ENCODE measurements around the gene DES.

The DES gene

GRCh38 chr2:219441451-219442255, 23.5 kb downstream of the DES start:
- DNase-seq, result peak; percentile 22

- DNase-seq, result no peak
These were observed 24.3 kb downstream of the DES start for GRCh38 chr2:219442256-219443015.

DNA sequence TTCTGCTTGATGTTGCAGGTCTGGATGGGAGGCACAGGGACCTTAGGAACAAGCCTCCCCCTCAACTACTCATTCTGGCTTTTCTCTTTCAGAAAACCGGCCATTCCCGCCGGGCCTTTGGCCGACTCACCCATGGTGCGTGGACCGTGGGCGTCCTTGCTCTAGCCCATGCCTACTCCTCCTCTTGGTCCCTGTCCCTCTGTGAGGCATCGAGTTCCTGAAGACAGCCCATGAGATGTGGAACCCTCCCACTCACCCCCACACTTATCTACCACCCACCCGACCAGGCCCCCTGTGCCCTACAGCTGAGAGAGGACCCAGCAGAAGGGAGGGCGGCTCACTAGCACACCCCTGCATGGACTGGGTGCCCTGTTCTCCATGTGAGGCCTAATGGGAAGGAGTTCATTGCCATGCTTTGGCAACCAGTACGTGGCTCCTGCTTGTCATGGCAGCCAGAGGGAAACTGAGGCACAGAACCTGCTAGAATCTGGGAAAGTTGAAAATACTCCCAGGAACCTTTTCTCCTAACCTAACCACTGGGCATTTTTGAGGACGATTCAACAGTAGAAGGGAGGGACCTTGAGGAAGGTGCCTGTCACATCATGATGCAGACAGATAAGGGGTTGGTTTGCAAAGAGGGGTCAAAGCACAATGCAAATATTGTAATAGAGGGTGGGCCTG, 25.0 kb downstream of the DES start:
- no peak for DNase-seq

DNA sequence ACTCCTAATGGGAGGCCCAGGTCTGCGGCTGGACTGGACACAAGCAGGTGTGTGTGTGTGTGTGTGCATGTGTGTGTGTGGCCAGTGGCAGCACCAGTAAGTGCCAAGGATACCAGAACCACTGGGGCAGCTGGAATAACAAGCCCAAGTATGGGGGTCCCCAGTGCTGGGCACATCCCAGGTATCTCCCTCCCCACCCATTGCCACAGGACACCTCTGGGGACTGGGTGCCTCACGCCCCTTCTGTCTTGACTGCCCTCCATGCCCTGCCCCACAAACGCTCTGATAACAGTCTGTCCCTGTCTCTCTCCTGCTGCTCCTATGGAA, 25.5 kb downstream of the DES start:
- DNase-seq, result no peak

- DNase-seq, result no peak
These were observed 26.5 kb downstream of the DES start for GRCh38 chr2:219444566-219445091.

- no peak for DNase-seq
These were observed 27.1 kb downstream of the DES start for GRCh38 chr2:219445220-219445640.

GRCh38 chr2:219446101-219446504, 27.9 kb downstream of the DES start:
- DNase-seq, result peak; percentile 31

DNA sequence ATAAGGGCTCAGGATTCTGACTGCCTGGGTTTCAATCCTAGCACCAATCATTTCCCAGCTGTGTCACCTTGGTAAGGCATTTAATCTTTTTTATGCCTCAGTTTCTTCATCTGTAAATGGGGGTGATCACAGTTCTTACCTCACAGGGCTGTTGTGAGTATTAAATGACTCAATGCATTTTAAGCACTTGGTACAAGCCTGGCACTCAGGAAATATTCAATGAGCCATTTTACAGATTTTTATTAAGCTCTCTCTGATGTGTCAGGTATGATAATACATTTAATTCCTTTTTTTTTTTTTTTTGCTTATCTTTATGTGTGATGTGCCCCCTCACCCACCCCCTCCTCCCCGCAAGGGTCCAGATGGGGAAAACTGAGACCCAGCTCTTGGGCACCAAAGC, 28.5 kb downstream of the DES start:
- no peak for DNase-seq

DNA sequence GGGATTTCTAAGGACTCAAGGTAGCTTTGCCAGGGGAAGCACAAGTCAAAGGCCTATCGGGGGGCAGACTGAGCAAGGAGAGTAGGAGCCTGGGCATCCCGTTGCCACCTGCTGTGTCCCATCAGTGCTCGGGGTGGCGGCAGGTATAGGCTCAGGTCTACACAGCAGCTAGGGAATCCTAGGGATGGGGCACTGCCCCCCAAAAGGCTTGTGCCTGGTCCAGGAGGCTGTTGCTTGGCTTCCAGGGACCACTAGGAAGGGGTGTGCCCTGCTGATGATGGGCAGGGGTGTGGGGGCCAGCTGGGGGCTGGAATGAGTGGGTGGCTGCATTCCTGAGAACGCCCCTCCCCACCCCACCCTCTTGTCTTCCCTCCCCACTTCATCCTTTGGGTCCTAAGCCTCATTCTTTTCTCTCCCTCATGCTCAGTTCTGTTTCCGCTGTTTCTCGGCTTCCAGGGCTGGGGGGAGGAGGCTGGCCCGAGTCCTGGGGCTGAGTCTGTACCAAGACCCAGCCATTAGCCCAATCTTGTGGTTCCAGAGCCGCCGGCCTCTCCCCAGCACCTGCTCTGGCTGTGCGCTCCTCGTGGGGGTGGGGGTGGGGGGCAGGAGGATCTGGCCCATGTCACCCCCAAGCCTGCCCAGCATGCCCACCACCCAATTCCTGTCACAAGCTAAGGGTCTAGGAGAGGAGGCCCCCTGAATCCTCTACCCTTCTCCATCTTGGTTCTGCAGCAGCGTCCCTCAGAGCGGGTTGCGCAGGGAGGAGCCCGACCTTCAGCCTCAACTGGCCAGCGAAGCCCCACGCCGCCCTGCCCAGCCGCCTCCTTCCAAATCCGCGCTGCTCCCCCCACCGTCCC, 29.3 kb downstream of the DES start:
- DNase-seq, result no peak

GRCh38 chr2:219448099-219448775, 30.1 kb downstream of the DES start:
- DNase-seq, result no peak

DNA sequence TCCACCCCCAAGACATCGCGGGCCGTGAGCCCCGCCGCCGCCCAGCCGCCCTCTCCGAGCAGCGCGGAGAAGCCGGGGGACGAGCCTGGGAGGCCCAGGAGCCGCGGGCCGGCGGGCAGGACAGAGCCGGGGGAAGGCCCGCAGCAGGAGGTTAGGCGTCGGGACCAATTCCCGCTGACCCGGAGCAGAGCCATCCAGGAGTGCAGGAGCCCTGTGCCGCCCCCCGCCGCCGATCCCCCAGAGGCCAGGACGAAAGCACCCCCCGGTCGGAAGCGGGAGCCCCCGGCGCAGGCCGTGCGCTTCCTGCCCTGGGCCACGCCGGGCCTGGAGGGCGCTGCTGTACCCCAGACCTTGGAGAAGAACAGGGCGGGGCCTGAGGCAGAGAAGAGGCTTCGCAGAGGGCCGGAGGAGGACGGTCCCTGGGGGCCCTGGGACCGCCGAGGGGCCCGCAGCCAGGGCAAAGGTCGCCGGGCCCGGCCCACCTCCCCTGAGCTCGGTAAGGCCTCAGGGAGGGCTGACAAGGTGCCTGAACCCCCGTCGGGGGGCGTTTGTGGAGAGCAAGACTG, 30.7 kb downstream of the DES start:
- DNase-seq, result no peak

DNA sequence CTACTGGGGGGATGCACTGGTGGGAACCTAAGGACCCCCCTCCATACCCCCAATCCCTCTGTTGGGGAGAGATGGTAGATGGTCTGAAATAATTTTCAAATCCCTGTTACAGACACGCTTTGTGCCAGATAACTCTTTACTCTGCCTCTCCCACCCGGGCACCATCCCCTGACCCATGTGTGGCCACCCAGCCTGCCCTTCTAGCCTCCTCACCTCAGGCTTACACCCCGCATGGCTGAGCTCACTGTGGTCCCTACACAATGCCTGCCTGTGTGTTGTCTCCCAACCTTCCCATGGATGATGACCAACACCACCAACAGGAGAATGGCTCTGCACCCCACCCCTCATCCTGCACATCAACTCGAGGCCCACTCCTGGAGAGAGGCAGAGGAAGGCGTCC, 31.4 kb downstream of the DES start:
- DNase-seq, result no peak

GRCh38 chr2:219451661-219452360, 33.6 kb downstream of the DES start:
- no peak for DNase-seq

GRCh38 chr2:219452361-219453317, 34.5 kb downstream of the DES start:
- no peak for DNase-seq

DNA sequence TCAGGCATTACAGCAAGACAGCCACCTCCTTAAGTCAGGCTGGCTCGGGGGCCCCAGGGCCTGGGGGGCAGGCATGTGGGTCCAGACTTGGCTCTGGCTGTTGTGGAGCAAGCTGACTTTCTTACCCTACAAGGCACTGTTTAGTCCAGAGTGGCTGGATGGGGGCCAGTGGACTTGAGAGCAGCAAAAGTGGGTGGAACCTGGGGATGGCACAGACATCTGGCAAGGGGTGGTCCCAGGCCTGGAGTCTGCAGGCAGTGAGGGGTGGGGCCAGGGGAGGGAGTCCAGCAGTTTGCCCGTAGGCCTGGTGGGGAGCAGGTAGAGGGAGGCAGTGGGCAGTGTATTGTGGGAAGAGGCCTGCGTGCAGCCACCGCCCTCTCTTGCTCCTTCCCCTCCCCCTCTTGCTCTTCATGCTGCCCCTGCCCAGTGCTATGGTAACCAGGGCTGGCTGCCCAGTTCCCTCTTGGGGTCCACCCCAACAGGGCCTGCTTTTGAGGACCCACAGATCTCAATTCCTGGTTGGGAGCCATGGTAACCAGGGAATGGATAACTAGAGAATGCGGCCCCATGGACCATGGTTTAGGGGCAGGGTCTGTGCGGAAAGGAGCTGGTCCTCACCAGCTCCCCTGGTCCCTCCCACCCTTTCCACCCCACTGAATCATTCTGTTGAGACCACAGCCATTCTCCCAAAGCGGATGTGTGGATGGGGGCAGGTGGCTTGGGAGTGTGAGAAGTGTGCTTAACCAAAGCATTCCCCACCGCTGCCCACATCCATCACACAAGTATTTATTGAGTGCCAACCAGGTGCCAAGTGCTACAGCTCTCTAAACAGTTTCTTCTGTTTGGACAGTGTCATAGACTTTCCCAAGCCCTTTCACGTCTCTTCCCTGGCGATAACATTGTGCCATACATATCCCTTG, 35.8 kb downstream of the DES start:
- peak; percentile 41 for DNase-seq

GRCh38 chr2:219455581-219455980, 37.4 kb downstream of the DES start:
- no peak for DNase-seq

- DNase-seq, result no peak
These were observed 39.7 kb downstream of the DES start for GRCh38 chr2:219457784-219458369.

- DNase-seq, result no peak
These were observed 40.8 kb downstream of the DES start for GRCh38 chr2:219458996-219459395.
